Hepatocyte (in vitro differentiated cells): ENCODE data around the gene DNASE1. TPM values are rescaled to one million over a fixed set of nuclear protein-coding genes. Genes with fewer than 3 reads are reported as not detected.
A peak's percentile ranks its signal among the peaks of the same experiment; 100 is the strongest.

ENCODE experiments used
- DNase-seq: peaks from one replicate; pipeline ENCODE4 v3.0.0-alpha.2; 2016; ENCODE audit warnings: low spot score
- H2AFZ ChIP-seq: fragments of 200-600 bp; sonication (generic); 2 replicates; pipeline ENCODE4 v1.6.0; 2016; ENCODE audit warnings: antibody characterized with exemption, mild to moderate bottlenecking
- H3K27ac ChIP-seq: fragments of 200-600 bp; sonication (generic); 2 replicates; pipeline ENCODE4 v1.5.1; 2016; ENCODE audit warnings: mild to moderate bottlenecking
- H3K27me3 ChIP-seq: fragments of 200-600 bp; sonication (generic); 2 replicates; pipeline ENCODE4 v1.6.1; 2016
- H3K36me3 ChIP-seq: fragments of 200-600 bp; sonication (generic); replicated peaks from 2 replicates; pipeline ENCODE4 v1.5.1; 2016; ENCODE audit warnings: low read depth; ENCODE audit not compliant: insufficient read depth
- H3K4me1 ChIP-seq: fragments of 200-600 bp; sonication (generic); 2 replicates; pipeline ENCODE4 v1.5.1; 2016; ENCODE audit warnings: mild to moderate bottlenecking, moderate library complexity; ENCODE audit not compliant: insufficient read depth
- H3K4me2 ChIP-seq: fragments of 200-600 bp; sonication (generic); 2 replicates; pipeline ENCODE4 v1.6.0; 2016
- H3K4me3 ChIP-seq: fragments of 200-600 bp; sonication (generic); 2 replicates; pipeline ENCODE4 v1.5.1; 2016; ENCODE audit warnings: mild to moderate bottlenecking
- H3K79me2 ChIP-seq: fragments of 200-600 bp; sonication (generic); 2 replicates; pipeline ENCODE4 v1.6.0; 2017; ENCODE audit warnings: mild to moderate bottlenecking
- H3K9me2 ChIP-seq: fragments of 200-600 bp; sonication (generic); replicated peaks from 2 replicates; pipeline ENCODE4 v1.6.0; 2017; ENCODE audit warnings: mild to moderate bottlenecking; ENCODE audit not compliant: insufficient read depth
- H3K9me3 ChIP-seq: fragments of 200-600 bp; sonication (generic); 2 replicates; pipeline ENCODE4 v1.5.1; 2016; ENCODE audit warnings: low read depth, mild to moderate bottlenecking
- H4K20me1 ChIP-seq: fragments of 200-600 bp; sonication (generic); 2 replicates; pipeline ENCODE4 v1.6.0; 2016; ENCODE audit warnings: mild to moderate bottlenecking; ENCODE audit not compliant: insufficient read depth, poor library complexity, severe bottlenecking
- CTCF ChIP-seq: fragments of 200-600 bp; sonication (generic); IDR thresholded peaks from 2 replicates; pipeline ENCODE4 v1.5.1; 2016; ENCODE audit warnings: antibody characterized with exemption, mild to moderate bottlenecking; ENCODE audit not compliant: poor library complexity
- EZH2 ChIP-seq: fragments of 200-600 bp; sonication (generic); IDR thresholded peaks from 2 replicates; pipeline ENCODE4 v1.6.1; 2016; ENCODE audit warnings: antibody characterized with exemption, mild to moderate bottlenecking, borderline replicate concordance
- EZH2phosphoT487 ChIP-seq: fragments of 200-600 bp; sonication (generic); IDR thresholded peaks from one replicate; pipeline ENCODE4 v1.6.1; 2018; ENCODE audit warnings: antibody characterized with exemption, mild to moderate bottlenecking, low read depth, moderate library complexity; ENCODE audit not compliant: unreplicated experiment, severe bottlenecking
- WGBS: methylation state at CpG from one replicate; pipeline ENCODE4 v1.1.6; 2016; ENCODE audit warnings: low lambda C conversion rate; ENCODE audit errors: missing lambda C conversion rate; 5-methylcytosine and 5-hydroxymethylcytosine counted together
- polyA plus RNA-seq: library from polyadenylated mRNA; unstranded; fragments of >200 nt; fragmentation: Nextera tagmentation; extraction: Ambion mirVana; gene quantifications from 2 replicates; pipeline ENCODE4 v1.2.1, GENCODE V29; 2016
- total RNA-seq: library from RNA; depleted of rRNA; stranded (reverse); fragments of >200 nt; gene quantifications from 2 replicates; pipeline ENCODE4 v1.2.3, GENCODE V29; 2014

DNASE1 gene
- total and polyA plus RNA-seq, 2 experiments from 2014 or later: 284 to 337 TPM

GRCh38 chr16:3645504-3646347 is 8.8 kb upstream of the DNASE1 start:
- peak; percentile 73 for DNase-seq
- peak overlapping the region; percentile 55 for H3K4me2 ChIP-seq
- no peaks in the 10 kb centered on the region for H3K27me3 ChIP-seq
- WGBS: 38% methylated on average over 19 of the region's 19 CpGs
- peaks cover 51% of the 10 kb centered on the region for H3K4me1 ChIP-seq
- no peak overlapping the region for H3K4me3 ChIP-seq
- H2AFZ ChIP-seq: no peak overlapping the region
- H3K79me2 ChIP-seq: peaks cover 43% of the 10 kb centered on the region
- TF ChIP-seq EZH2phosphoT487 (no peak), EZH2 (no peak), CTCF (no peak)
- no peaks in the 10 kb centered on the region for H3K36me3 ChIP-seq
- H3K27ac ChIP-seq: peak overlapping the region; percentile 94
- no peaks in the 10 kb centered on the region for H3K9me2 ChIP-seq
- no peaks in the 10 kb centered on the region for H3K9me3 ChIP-seq
- H4K20me1 ChIP-seq: no peaks in the 10 kb centered on the region

GRCh38 chr16:3646348-3646920 is 8.1 kb upstream of the DNASE1 start:
- Histone ChIP-seq H3K4me2 (peak overlapping the region; percentile 48), H3K4me1 (peaks cover 48% of the 10 kb centered on the region), H3K9me2 (no peaks in the 10 kb centered on the region), H4K20me1 (no peaks in the 10 kb centered on the region), H3K36me3 (no peaks in the 10 kb centered on the region), H3K27me3 (no peaks in the 10 kb centered on the region), H3K27ac (peak overlapping the region; percentile 94), H3K4me3 (no peak overlapping the region), H3K9me3 (no peaks in the 10 kb centered on the region), H3K79me2 (peaks cover 36% of the 10 kb centered on the region), H2AFZ (no peak overlapping the region)
- peak; percentile 87 for DNase-seq
- no peak for TF ChIP-seq EZH2phosphoT487
- TF ChIP-seq EZH2: no peak
- TF ChIP-seq CTCF: no peak
- 53% methylated on average over 15 of the region's 15 CpGs for WGBS

GRCh38 chr16:3650631-3651265 is 3.7 kb upstream of the DNASE1 start:
- Histone ChIP-seq H3K79me2 (peaks cover 23% of the 10 kb centered on the region), H2AFZ (no peak overlapping the region), H3K9me3 (no peaks in the 10 kb centered on the region), H3K4me3 (no peak overlapping the region), H3K27ac (no peak overlapping the region), H3K4me1 (peaks cover 20% of the 10 kb centered on the region), H3K27me3 (no peaks in the 10 kb centered on the region), H3K4me2 (no peak overlapping the region), H3K36me3 (no peaks in the 10 kb centered on the region), H3K9me2 (no peaks in the 10 kb centered on the region), H4K20me1 (no peaks in the 10 kb centered on the region)
- no peak for DNase-seq
- WGBS: 94% methylated on average over 13 of the region's 13 CpGs
- TF ChIP-seq CTCF: no peak
- TF ChIP-seq EZH2phosphoT487: no peak
- no peak for TF ChIP-seq EZH2
